Thyroid gland (tissue), 4 donors: Measurements from ENCODE around the gene AK3. TPM values are rescaled to one million over a fixed set of nuclear protein-coding genes. Genes with fewer than 3 reads are reported as not detected.

Experiments
- DNase-seq, 2 donors: peaks; one replicate each; pipeline ENCODE4 v3.0.0-alpha.2; 2019
- H3K27ac ChIP-seq, 3 donors: fragments of 200-600 bp; sonication (generic); 1 replicate in 2 of 3; 2 replicates in 1 of 3; pipeline ENCODE4 v1.5.1; 2016 to 2019; ENCODE audit warnings: mild to moderate bottlenecking in 1 of 3, moderate library complexity in 1 of 3
- H3K27me3 ChIP-seq: fragments of 200-600 bp; sonication (generic); one replicate; pipeline ENCODE4 v1.5.1; 2019
- H3K36me3 ChIP-seq, 2 donors: fragments of 200-600 bp; sonication (generic); one replicate each; pipeline ENCODE4 v1.5.1; 2016 to 2019
- H3K4me1 ChIP-seq, 2 donors: fragments of 200-600 bp; sonication (generic); one replicate each; pipeline ENCODE4 v1.5.1; 2017 to 2019
- H3K4me3 ChIP-seq, 3 donors: fragments of 200-600 bp; sonication (generic); replicated peaks in 1 of 3; 1 replicate in 2 of 3; 2 replicates in 1 of 3; pipeline ENCODE4 v1.5.1; 2016; ENCODE audit warnings: mild to moderate bottlenecking in 1 of 3
- H3K9me3 ChIP-seq: fragments of 200-600 bp; sonication (generic); one replicate; pipeline ENCODE4 v1.5.1; 2017
- POLR2A ChIP-seq, 2 donors: fragments of 450-650 bp; IDR thresholded peaks; one replicate each; pipeline ENCODE4 v1.6.1; 2017; ENCODE audit warnings: antibody characterized with exemption in 2 of 2, mild to moderate bottlenecking in 2 of 2, moderate library complexity in 1 of 2
- WGBS, 2 donors: methylation state at CpG; one replicate each; pipeline ENCODE4 v1.1.5; 2017; 5-methylcytosine and 5-hydroxymethylcytosine counted together
- intact Hi-C: fragments of 100-400 bp; cut with DNase I; formaldehyde crosslinking; loops from one replicate; pipeline ENCODE4 v1.15.1; 2023
- total RNA-seq, 4 donors: library from RNA; depleted of rRNA; stranded (reverse); fragments of >200 nt; gene quantifications; one replicate each; pipeline ENCODE4 v1.2.3, GENCODE V29; 2016
- TF ChIP-seq, protein P1 (sequence below), 6 experiments: fragments of 200-600 bp in 3 of 6; fragments of 450-650 bp in 3 of 6; sonication (generic) in 3 of 6; IDR thresholded peaks; one replicate each; pipeline ENCODE4 v1.5.1; 2016 to 2019; ENCODE audit warnings: antibody characterized with exemption in 6 of 6, mild to moderate bottlenecking in 2 of 6, inconsistent platforms in 1 of 6, moderate library complexity in 1 of 6

The AK3 gene
- total RNA-seq, 4 donors from 2014 or later: 90.1 to 101 (median 92.7) TPM

- no peak for DNase-seq
- Histone ChIP-seq H3K36me3 (peaks cover 3 to 9% of the 10 kb centered on the region in 2 donors), H3K9me3 (no peaks in the 10 kb centered on the region), H3K4me1 (no peaks in the 10 kb centered on the region), H3K27ac (no peak overlapping the region), H3K4me3 (no peak overlapping the region), H3K27me3 (no peaks in the 10 kb centered on the region)
- TF ChIP-seq POLR2A (IDR thresholded peaks at IDR 0.05): no peak
- TF ChIP-seq, protein P1, sequence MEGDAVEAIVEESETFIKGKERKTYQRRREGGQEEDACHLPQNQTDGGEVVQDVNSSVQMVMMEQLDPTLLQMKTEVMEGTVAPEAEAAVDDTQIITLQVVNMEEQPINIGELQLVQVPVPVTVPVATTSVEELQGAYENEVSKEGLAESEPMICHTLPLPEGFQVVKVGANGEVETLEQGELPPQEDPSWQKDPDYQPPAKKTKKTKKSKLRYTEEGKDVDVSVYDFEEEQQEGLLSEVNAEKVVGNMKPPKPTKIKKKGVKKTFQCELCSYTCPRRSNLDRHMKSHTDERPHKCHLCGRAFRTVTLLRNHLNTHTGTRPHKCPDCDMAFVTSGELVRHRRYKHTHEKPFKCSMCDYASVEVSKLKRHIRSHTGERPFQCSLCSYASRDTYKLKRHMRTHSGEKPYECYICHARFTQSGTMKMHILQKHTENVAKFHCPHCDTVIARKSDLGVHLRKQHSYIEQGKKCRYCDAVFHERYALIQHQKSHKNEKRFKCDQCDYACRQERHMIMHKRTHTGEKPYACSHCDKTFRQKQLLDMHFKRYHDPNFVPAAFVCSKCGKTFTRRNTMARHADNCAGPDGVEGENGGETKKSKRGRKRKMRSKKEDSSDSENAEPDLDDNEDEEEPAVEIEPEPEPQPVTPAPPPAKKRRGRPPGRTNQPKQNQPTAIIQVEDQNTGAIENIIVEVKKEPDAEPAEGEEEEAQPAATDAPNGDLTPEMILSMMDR (IDR thresholded peaks at IDR 0.05): no peak
- 87 to 90% methylated on average over 3 of the region's 3 CpGs for WGBS, 2 donors
- intact Hi-C loops: no loop called here
These were observed 49.2 kb downstream of the AK3 start for GRCh38 chr9:4691795-4692194.

DNA sequence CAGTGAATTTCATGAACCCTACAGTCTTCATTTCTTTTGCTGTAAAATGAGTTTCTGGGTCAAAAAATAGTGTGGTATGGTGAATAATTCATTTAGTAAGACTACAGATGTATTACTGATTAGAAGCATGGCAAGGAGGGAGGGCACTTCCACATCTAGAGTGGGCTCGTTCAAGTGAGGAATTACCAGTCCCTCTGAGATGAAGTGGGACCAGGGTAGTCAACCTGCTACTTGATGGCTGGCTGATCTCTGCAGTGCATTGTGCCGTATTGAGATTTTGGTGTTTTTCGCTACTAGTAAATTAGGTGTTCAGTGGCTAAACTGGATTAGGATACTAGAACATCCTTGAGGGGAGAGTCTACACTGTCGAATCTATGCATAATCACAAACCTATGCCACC lies 50.9 kb downstream of the AK3 start:
- TF ChIP-seq, protein P1 (IDR thresholded peaks at IDR 0.05): no peak
- no peak for TF ChIP-seq POLR2A (IDR thresholded peaks at IDR 0.05)
- intact Hi-C loops: no loop called here
- H3K9me3 ChIP-seq: no peaks in the 10 kb centered on the region
- no peak for DNase-seq
- no peaks in the 10 kb centered on the region for H3K27me3 ChIP-seq
- no peaks in the 10 kb centered on the region for H3K4me1 ChIP-seq
- H3K27ac ChIP-seq: no peak overlapping the region
- H3K4me3 ChIP-seq: no peak overlapping the region
- 69 to 73% methylated on average over 4 of the region's 4 CpGs for WGBS, 2 donors
- H3K36me3 ChIP-seq: peaks cover 4 to 13% of the 10 kb centered on the region in 2 donors

GRCh38 chr9:4689687-4690104 lies 51.3 kb downstream of the AK3 start:
- Histone ChIP-seq H3K9me3 (no peaks in the 10 kb centered on the region), H3K4me3 (no peak overlapping the region), H3K36me3 (peaks cover 8 to 13% of the 10 kb centered on the region in 2 donors), H3K4me1 (no peaks in the 10 kb centered on the region), H3K27ac (no peak overlapping the region), H3K27me3 (no peaks in the 10 kb centered on the region)
- intact Hi-C loops: no loop called here
- WGBS, 2 donors: 88 to 98% methylated on average over 1 of the region's 1 CpG
- peak in 1 of 2 donors; percentile 22 for DNase-seq
- TF ChIP-seq, protein P1 (IDR thresholded peaks at IDR 0.05): no peak
- TF ChIP-seq POLR2A (IDR thresholded peaks at IDR 0.05): no peak

DNA sequence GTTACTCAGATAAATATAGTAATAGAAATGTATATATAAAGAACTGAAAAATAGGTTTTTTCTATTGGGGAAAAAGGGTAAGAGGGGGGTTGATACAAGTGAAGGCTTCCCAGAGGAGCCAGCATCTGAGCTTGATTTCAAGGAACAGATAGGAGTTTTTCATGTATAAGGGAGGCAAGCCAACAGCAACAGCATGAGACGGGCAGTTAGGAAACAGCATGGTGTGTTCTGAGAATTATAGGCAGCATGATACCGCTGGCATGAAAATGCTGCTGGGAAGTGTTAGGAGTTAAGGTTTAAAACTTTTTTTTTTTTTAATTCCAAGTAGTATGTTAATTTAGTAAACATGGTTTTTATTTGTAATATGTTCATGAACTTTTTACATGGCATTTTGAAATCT lies 52.0 kb downstream of the AK3 start:
- no peak for TF ChIP-seq POLR2A (IDR thresholded peaks at IDR 0.05)
- TF ChIP-seq, protein P1 (IDR thresholded peaks at IDR 0.05): no peak
- intact Hi-C loops: no loop called here
- Histone ChIP-seq H3K36me3 (peaks cover 6 to 8% of the 10 kb centered on the region in 2 donors), H3K27me3 (no peaks in the 10 kb centered on the region), H3K4me1 (no peaks in the 10 kb centered on the region), H3K4me3 (no peak overlapping the region), H3K9me3 (no peaks in the 10 kb centered on the region), H3K27ac (no peak overlapping the region)
- no peak for DNase-seq
- 67 to 90% methylated on average over 2 of the region's 2 CpGs for WGBS, 2 donors

DNA sequence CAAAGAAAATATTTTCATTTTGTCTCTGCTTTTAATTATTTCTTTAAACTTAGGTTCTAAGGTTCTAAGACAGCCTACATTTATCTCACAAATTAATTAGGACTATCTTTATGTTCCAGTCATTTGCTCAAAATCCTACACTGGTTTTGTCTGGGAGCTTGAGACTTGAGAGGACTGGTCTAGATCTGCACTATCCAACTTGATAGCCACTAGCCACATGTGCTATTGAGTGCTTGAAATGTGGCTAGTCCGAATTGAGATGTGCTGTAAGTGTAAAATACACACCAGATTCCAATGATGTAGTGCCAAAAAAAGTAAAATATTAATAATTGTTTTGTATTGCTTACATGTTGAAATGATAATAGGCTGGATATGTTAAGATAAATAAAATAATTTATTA lies 54.4 kb downstream of the AK3 start:
- peaks cover 4 to 5% of the 10 kb centered on the region in 2 donors for H3K36me3 ChIP-seq
- WGBS, 2 donors: 72 to 82% methylated on average over 1 of the region's 1 CpG
- TF ChIP-seq, protein P1 (IDR thresholded peaks at IDR 0.05): no peak
- TF ChIP-seq POLR2A (IDR thresholded peaks at IDR 0.05): no peak
- DNase-seq: no peak
- intact Hi-C loops: no loop called here
- H3K4me1 ChIP-seq: no peaks in the 10 kb centered on the region
- no peaks in the 10 kb centered on the region for H3K27me3 ChIP-seq
- H3K4me3 ChIP-seq: no peak overlapping the region
- no peaks in the 10 kb centered on the region for H3K9me3 ChIP-seq
- peak overlapping the region in 1 of 3 donors; percentile 13 for H3K27ac ChIP-seq
